A549 (cell line): ENCODE results near the gene GPRIN3. TPM values are rescaled to one million over a fixed set of nuclear protein-coding genes. Genes with fewer than 3 reads are reported as not detected.

ENCODE experiments used
- ATAC-seq, 2 experiments: fragments of 200-7000 bp in 1 of 2; fragments of >200 bp in 1 of 2; cut with Nextera tagmentation in 1 of 2; cut with Tn5 transposase in 1 of 2; 3 replicates each; pipeline versions ENCODE4 v1.8.0 to v1.9.1; 2018 to 2020; ENCODE audit warnings: mild to moderate bottlenecking in 1 of 2, moderate library complexity in 1 of 2
- CTCF ChIA-PET: fragments of 300-600 bp; sonication (Branson Sonifier 250); formaldehyde crosslinking; extraction: SDS; loops from one replicate; lab custom pipeline; 2021; ENCODE audit warnings: antibody characterized with exemption, inconsistent platforms; lab: Yijun Ruan, JAX
- POLR2A ChIA-PET: fragments of 350-600 bp; formaldehyde crosslinking; extraction: SDS; loops from one replicate; lab custom pipeline; 2021; ENCODE audit warnings: antibody characterized with exemption, inconsistent platforms; lab: Yijun Ruan, JAX
- DNase-seq, 2 experiments: peaks; one replicate each; pipeline versions ENCODE4 v3.0.0 to v3.0.0-alpha.2; 2011 to 2016; ENCODE audit warnings: low read depth in 1 of 2, low spot score in 1 of 2
- FAIRE-seq: peaks from 2 replicates; lab custom pipeline; 2011; peaks lifted over from hg19 to GRCh38; lab: Jason Lieb, UNC
- H3K27ac ChIP-seq, 2 experiments: fragments of >200 bp; sonication (Bioruptor Twin); formaldehyde crosslinking; 3 replicates each; pipeline ENCODE4 v1.5.1; 2016 to 2017
- H3K4me1 ChIP-seq: fragments of >200 bp; sonication (Bioruptor Twin); formaldehyde crosslinking; 3 replicates; pipeline ENCODE4 v1.6.1; 2016
- H3K4me2 ChIP-seq: fragments of >200 bp; sonication (Bioruptor Twin); formaldehyde crosslinking; 3 replicates; pipeline ENCODE4 v1.6.1; 2016
- H3K4me3 ChIP-seq: fragments of >200 bp; sonication (Bioruptor Twin); formaldehyde crosslinking; 3 replicates; pipeline ENCODE4 v1.5.1; 2016
- H3K9me3 ChIP-seq: fragments of >200 bp; sonication (Bioruptor Twin); formaldehyde crosslinking; 3 replicates; pipeline ENCODE4 v1.6.1; 2016
- CEBPB ChIP-seq, 2 experiments: fragments of >200 bp in 1 of 2; sonication (Bioruptor Twin) in 1 of 2; formaldehyde crosslinking in 1 of 2; IDR thresholded peaks; 2 replicates each; pipeline ENCODE4 v1.6.1; 2012 to 2016
- EHF ChIP-seq: fragments of 250-450 bp; sonication (Bioruptor Pico); IDR thresholded peaks from 2 replicates; pipeline ENCODE4 v1.5.0; 2020; ENCODE audit warnings: mild to moderate bottlenecking
- FOSB ChIP-seq: fragments of 250-450 bp; sonication (Bioruptor Pico); IDR thresholded peaks from 2 replicates; pipeline ENCODE4 v1.5.0; 2020; ENCODE audit warnings: mild to moderate bottlenecking, moderate library complexity
- FOSL2 ChIP-seq, 2 experiments: fragments of 450-650 bp in 1 of 2; fragments of >200 bp in 1 of 2; sonication (Bioruptor Twin) in 1 of 2; formaldehyde crosslinking; IDR thresholded peaks; 2 replicates each; pipeline versions ENCODE4 v1.5.0 to v1.6.1; 2016 to 2020; ENCODE audit warnings: mild to moderate bottlenecking in 1 of 2, moderate library complexity in 1 of 2
- HOXA7 ChIP-seq: fragments of 250-450 bp; sonication (Bioruptor Pico); IDR thresholded peaks from 2 replicates; pipeline ENCODE4 v1.5.0; 2020; ENCODE audit warnings: mild to moderate bottlenecking, moderate library complexity
- MAZ ChIP-seq: fragments of 150-350 bp; IDR thresholded peaks from 2 replicates; pipeline ENCODE4 v1.6.1; 2014; ENCODE audit warnings: antibody characterized with exemption, low read depth, low read length, borderline replicate concordance
- NFE2L2 ChIP-seq: fragments of 150-350 bp; conservative IDR thresholded peaks from 2 replicates; pipeline ENCODE4 v1.6.1; 2014; ENCODE audit warnings: low read length
- POLR2A ChIP-seq: IDR thresholded peaks from 2 replicates; pipeline ENCODE4 v1.6.1; 2012; ENCODE audit warnings: mild to moderate bottlenecking, low read length
- POLR2AphosphoS2 ChIP-seq: conservative IDR thresholded peaks from 2 replicates; pipeline ENCODE4 v1.6.1; 2012; ENCODE audit warnings: low read length, improper control_type of control experiment, inconsistent platforms
- RCOR1 ChIP-seq: fragments of 150-350 bp; IDR thresholded peaks from 2 replicates; pipeline ENCODE4 v1.6.1; 2014; ENCODE audit warnings: antibody characterized with exemption, low read length, low read depth
- RFX5 ChIP-seq: fragments of 450-650 bp; IDR thresholded peaks from 2 replicates; pipeline ENCODE4 v1.7.1; 2014; ENCODE audit warnings: antibody characterized with exemption, mild to moderate bottlenecking, moderate library complexity
- RNF2 ChIP-seq: fragments of 200-600 bp; sonication (generic); IDR thresholded peaks from 2 replicates; pipeline ENCODE4 v1.6.1; 2016; ENCODE audit warnings: low read depth, mild to moderate bottlenecking, antibody characterized with exemption, moderate library complexity, borderline replicate concordance
- SMC3 ChIP-seq: fragments of >200 bp; sonication (Bioruptor Twin); formaldehyde crosslinking; IDR thresholded peaks from 3 replicates; pipeline ENCODE4 v1.6.1; 2018; ENCODE audit warnings: inconsistent platforms
- TFCP2L1 ChIP-seq: fragments of 250-450 bp; sonication (Bioruptor Pico); IDR thresholded peaks from 2 replicates; pipeline ENCODE4 v1.5.0; 2021; ENCODE audit warnings: mild to moderate bottlenecking
- ZC3H11A ChIP-seq: fragments of 450-650 bp; IDR thresholded peaks from 2 replicates; pipeline ENCODE4 v1.6.1; 2014; ENCODE audit warnings: antibody characterized with exemption, mild to moderate bottlenecking
- ZNF302 ChIP-seq: fragments of 250-450 bp; sonication (Bioruptor Pico); IDR thresholded peaks from 2 replicates; pipeline ENCODE4 v1.9.0; 2021; ENCODE audit warnings: inconsistent platforms, mild to moderate bottlenecking, moderate library complexity
- ZSCAN20 ChIP-seq: fragments of 250-450 bp; sonication (Bioruptor Pico); IDR thresholded peaks from 2 replicates; pipeline ENCODE4 v1.8.0; 2022; ENCODE audit warnings: mild to moderate bottlenecking, moderate library complexity
- WGBS: methylation state at CpG from one replicate; pipeline ENCODE4 v1.1.6; 2017; ENCODE audit errors: missing lambda C conversion rate; 5-methylcytosine and 5-hydroxymethylcytosine counted together
- polyA plus RNA-seq, 4 experiments: library from polyadenylated mRNA; depleted of rRNA in 3 of 4; stranded (reverse); fragments of >200 nt; fragmentation: RNase III in 1 of 4; extraction: RNeasy Plus Mini Kit Qiagen cat#74134 plus additional on column Dnase treatment in 1 of 4; gene quantifications; 2 replicates in 3 of 4; 3 replicates in 1 of 4; pipeline ENCODE4 v1.2.3, GENCODE V29; 2011 to 2017
- TF ChIP-seq, protein P1 (sequence below): fragments of 200-600 bp; sonication (generic); IDR thresholded peaks from 2 replicates; pipeline ENCODE4 v1.6.1; 2016; ENCODE audit warnings: antibody characterized with exemption, mild to moderate bottlenecking, moderate library complexity
- TF ChIP-seq, protein P2 (sequence below): IDR thresholded peaks from 2 replicates; pipeline ENCODE4 v1.6.1; 2012

Gene GPRIN3
- polyA plus RNA-seq, 2 of the 4 experiments (the other 2 are of a cell fraction): 6.8 to 18.7 TPM

DNA sequence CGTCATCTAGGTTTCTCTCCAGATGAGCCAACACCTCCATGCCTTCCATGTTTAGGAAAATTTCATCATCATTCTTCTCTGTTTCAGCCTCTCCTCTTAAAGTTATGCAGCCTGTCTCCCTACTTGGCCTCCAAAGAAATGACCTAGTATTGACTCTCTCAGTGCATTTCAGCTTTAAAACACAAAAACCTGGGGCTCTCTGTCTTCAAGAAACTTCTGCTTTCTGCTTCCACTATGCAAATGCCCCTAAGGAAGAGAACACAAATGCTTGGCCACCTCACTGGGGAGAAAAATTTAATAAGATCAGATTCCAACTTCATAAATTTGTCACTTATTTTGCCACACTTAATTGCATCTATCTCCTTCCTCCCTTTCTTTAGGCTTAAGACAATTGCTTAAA is 93.3 kb downstream of the GPRIN3 start:
- DNase-seq (no peak), FAIRE-seq (no peak), ATAC-seq (no peak)
- H3K4me3 ChIP-seq: no peak overlapping the region
- H3K27ac ChIP-seq: no peak overlapping the region
- TF ChIP-seq FOSL2 (IDR thresholded peaks at IDR 0.05): no peak
- TF ChIP-seq FOSL2 (CRISPR knock-in tag; IDR thresholded peaks at IDR 0.05): no peak
- TF ChIP-seq EHF (CRISPR knock-in tag): no peak
- TF ChIP-seq NFE2L2: no peak
- no peak for TF ChIP-seq FOSB (CRISPR knock-in tag)
- TF ChIP-seq RCOR1: no peak
- no peak for TF ChIP-seq TFCP2L1
- H3K4me2 ChIP-seq: no peak overlapping the region
- H3K4me1 ChIP-seq: peaks cover 7% of the 10 kb centered on the region; the same call in 1 of the 3 replicates
- no peaks in the 10 kb centered on the region for H3K9me3 ChIP-seq
- ChIA-PET POLR2A (no interaction called here), CTCF (no interaction called here)
- 92% methylated on average over 1 of the region's 1 CpG for WGBS

DNA sequence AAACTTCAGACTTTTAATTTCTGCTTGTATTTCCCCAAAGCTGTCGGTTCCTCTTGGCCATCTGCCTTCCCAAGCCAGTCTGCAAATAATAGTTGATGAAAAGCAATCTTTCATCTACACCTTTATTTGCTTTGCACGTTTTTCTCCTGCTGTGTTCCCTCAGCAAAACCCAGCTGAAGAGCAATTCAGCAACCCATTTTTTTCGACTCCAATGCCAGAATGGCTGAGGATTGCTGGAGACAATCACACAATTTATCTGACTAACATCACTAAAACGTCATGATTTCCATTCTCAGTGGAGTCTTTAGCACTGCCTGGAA is 94.3 kb downstream of the GPRIN3 start:
- CTCF ChIA-PET: no interaction called here
- no peak for ATAC-seq
- TF ChIP-seq, protein P1, sequence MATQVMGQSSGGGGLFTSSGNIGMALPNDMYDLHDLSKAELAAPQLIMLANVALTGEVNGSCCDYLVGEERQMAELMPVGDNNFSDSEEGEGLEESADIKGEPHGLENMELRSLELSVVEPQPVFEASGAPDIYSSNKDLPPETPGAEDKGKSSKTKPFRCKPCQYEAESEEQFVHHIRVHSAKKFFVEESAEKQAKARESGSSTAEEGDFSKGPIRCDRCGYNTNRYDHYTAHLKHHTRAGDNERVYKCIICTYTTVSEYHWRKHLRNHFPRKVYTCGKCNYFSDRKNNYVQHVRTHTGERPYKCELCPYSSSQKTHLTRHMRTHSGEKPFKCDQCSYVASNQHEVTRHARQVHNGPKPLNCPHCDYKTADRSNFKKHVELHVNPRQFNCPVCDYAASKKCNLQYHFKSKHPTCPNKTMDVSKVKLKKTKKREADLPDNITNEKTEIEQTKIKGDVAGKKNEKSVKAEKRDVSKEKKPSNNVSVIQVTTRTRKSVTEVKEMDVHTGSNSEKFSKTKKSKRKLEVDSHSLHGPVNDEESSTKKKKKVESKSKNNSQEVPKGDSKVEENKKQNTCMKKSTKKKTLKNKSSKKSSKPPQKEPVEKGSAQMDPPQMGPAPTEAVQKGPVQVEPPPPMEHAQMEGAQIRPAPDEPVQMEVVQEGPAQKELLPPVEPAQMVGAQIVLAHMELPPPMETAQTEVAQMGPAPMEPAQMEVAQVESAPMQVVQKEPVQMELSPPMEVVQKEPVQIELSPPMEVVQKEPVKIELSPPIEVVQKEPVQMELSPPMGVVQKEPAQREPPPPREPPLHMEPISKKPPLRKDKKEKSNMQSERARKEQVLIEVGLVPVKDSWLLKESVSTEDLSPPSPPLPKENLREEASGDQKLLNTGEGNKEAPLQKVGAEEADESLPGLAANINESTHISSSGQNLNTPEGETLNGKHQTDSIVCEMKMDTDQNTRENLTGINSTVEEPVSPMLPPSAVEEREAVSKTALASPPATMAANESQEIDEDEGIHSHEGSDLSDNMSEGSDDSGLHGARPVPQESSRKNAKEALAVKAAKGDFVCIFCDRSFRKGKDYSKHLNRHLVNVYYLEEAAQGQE: no peak
- TF ChIP-seq ZSCAN20 (no peak), TFCP2L1 (no peak)
- TF ChIP-seq, protein P2, sequence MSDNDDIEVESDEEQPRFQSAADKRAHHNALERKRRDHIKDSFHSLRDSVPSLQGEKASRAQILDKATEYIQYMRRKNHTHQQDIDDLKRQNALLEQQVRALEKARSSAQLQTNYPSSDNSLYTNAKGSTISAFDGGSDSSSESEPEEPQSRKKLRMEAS: no peak
- Histone ChIP-seq H3K9me3 (no peaks in the 10 kb centered on the region), H3K4me1 (peaks cover 7% of the 10 kb centered on the region; the same call in 1 of the 3 replicates), H3K4me2 (peak overlapping the region; percentile 47), H3K4me3 (no peak overlapping the region), H3K27ac (peak overlapping the region in 1 of 2 experiments; percentile 38; a peak in 1 of 6 replicates)
- no peak for FAIRE-seq
- DNase-seq: no peak
- 9% methylated on average over 4 of the region's 4 CpGs for WGBS
- POLR2A ChIA-PET: no interaction called here

DNA sequence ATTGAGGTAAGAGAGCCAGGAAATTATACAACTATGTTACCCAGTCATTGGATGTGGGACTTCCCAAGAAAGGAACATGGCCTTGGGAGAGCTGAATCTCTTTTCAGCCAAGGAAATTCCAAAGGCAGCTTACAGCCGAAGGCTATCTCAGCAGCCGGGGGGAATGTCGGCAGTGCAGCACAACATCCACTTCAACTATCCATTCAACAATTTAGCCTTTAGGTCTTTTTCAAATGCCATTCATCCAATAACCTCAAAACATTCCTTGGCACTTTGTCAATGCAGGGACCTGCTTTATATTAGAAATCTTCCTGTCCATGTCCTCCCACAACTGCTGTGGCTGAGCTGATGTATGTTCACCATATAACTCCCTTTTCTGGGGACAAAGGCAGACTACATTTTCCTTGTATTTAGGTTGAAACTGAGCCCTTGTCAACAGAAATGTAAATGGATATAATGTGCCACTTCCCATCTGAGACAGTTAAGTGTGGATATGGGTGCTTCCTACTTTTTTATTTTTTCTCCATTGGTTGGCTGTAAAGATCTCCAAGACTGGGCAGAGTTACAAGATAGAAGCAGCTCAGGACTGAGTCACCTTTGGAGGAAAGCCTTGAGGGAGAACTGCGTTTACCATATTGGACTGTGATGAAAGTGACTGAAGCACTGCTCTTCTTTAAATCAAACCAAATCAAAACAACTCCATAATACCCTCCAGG is 94.8 kb downstream of the GPRIN3 start:
- TF ChIP-seq ZC3H11A (no peak), SMC3 (no peak), MAZ (no peak)
- no peak for FAIRE-seq

DNA sequence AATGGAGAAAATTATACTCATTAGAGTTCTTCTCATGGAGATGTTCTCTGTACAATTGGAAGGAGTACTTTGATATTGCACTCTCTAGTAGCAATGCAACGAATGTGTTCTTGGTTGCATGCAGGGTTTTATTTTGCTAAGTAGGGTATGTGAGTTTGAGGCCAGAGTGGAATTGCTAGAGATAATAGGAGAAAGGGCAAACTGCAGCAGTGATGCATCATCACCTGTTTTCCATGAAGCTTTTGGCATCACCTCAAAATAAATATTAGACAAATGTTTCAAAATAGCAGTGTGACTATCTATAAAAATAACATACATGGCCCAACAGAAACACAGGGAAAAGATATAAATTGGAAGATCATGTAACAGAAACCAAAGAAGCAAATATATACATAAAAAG is 103.0 kb downstream of the GPRIN3 start:
- TF ChIP-seq HOXA7 (CRISPR knock-in tag) (no peak), NFE2L2 (no peak), POLR2A (no peak), POLR2AphosphoS2 (no peak), RNF2 (no peak), RFX5 (no peak), CEBPB (IDR thresholded peaks at IDR 0.05) (no peak), ZSCAN20 (no peak), ZNF302 (CRISPR knock-in tag) (no peak)
- no peak overlapping the region for H3K4me3 ChIP-seq
- CTCF ChIA-PET: interaction anchor here (0.9 kb wide), 1 partner anchor 9 kb away, joined by 3 read pairs; no protein-coding TSS in a partner anchor
- H3K4me2 ChIP-seq: peak overlapping the region; percentile 10; the same call in 1 of the 3 replicates
- DNase-seq (peak in 1 of 2 experiments; percentile 20), FAIRE-seq (no peak), ATAC-seq (no peak)
- H3K4me1 ChIP-seq: peaks cover 12% of the 10 kb centered on the region; the same call in 2 of the 3 replicates
- POLR2A ChIA-PET: no interaction called here
- H3K9me3 ChIP-seq: 0 out of 3 replicates have a peak, but pooled peaks cover 3% of the 10 kb centered on the region
- no peak overlapping the region for H3K27ac ChIP-seq
- 14% methylated on average over 1 of the region's 1 CpG for WGBS

More for the DNA sequence above, 94.8 kb downstream of the GPRIN3 start:
- DNase-seq (no peak), ATAC-seq (no peak)
- Histone ChIP-seq H3K4me3 (no peak overlapping the region), H3K27ac (peak overlapping the region in 1 of 2 experiments; percentile 38; a peak in 1 of 6 replicates), H3K4me2 (peak overlapping the region; percentile 47), H3K9me3 (no peaks in the 10 kb centered on the region), H3K4me1 (peaks cover 7% of the 10 kb centered on the region; the same call in 1 of the 3 replicates)
- POLR2A ChIA-PET: no interaction called here
- CTCF ChIA-PET: no interaction called here
- WGBS: 74% methylated on average over 4 of the region's 4 CpGs
